WTC11 (cell line): ENCODE measurements around the gene L3MBTL1. TPM values are rescaled to one million over a fixed set of nuclear protein-coding genes. Genes with fewer than 3 reads are reported as not detected.

ENCODE experiments used
- ATAC-seq: fragments of 200-7000 bp; cut with Tn5 transposase; 2 replicates; pipeline ENCODE4 v1.10.0; 2021; ENCODE audit warnings: mild to moderate bottlenecking, moderate library complexity
- CTCF ChIA-PET: fragments of 300-600 bp; sonication (Branson Sonifier 250); formaldehyde crosslinking; loops from one replicate; lab custom pipeline; 2021; ENCODE audit warnings: antibody characterized with exemption; lab: Charles Lee
- POLR2A ChIA-PET: fragments of 350-600 bp; sonication (Branson Sonifier 250); formaldehyde crosslinking; loops from one replicate; lab custom pipeline; 2021; ENCODE audit warnings: antibody characterized with exemption; lab: Charles Lee
- DNase-seq: peaks from one replicate; pipeline ENCODE4 v3.0.0; 2021; ENCODE audit warnings: low spot score
- H3K27ac Mint-ChIP-seq: 2 replicates; pipeline ENCODE4 v1.8.0; 2021; ENCODE audit warnings: mixed read lengths
- H3K27me3 Mint-ChIP-seq: 2 replicates; pipeline ENCODE4 v1.8.0; 2021; ENCODE audit warnings: low read depth, mild to moderate bottlenecking, moderate library complexity, mixed read lengths
- H3K36me3 Mint-ChIP-seq: 2 replicates; pipeline ENCODE4 v1.8.0; 2021; ENCODE audit warnings: mixed read lengths
- H3K4me1 Mint-ChIP-seq: 2 replicates; pipeline ENCODE4 v1.8.0; 2022; ENCODE audit warnings: mixed read lengths
- H3K4me3 Mint-ChIP-seq: 2 replicates; pipeline ENCODE4 v1.8.0; 2021; ENCODE audit warnings: mild to moderate bottlenecking, moderate library complexity, mixed read lengths
- H3K9me3 Mint-ChIP-seq: 2 replicates; pipeline ENCODE4 v1.8.0; 2021; ENCODE audit warnings: mixed read lengths
- AFF4 ChIP-seq: sonication (generic); formaldehyde crosslinking; IDR thresholded peaks from 2 replicates; pipeline ENCODE4 v1.8.1; 2023; ENCODE audit warnings: mild to moderate bottlenecking, missing genetic modification reagents, borderline replicate concordance
- CDX4 ChIP-seq: fragments of 250-450 bp; sonication (Bioruptor Pico); IDR thresholded peaks from 2 replicates; pipeline ENCODE4 v1.9.0; 2021; ENCODE audit warnings: moderate library complexity, mild to moderate bottlenecking, inconsistent platforms, borderline replicate concordance
- E2F4 ChIP-seq: sonication (generic); formaldehyde crosslinking; IDR thresholded peaks from 2 replicates; pipeline ENCODE4 v1.8.1; 2022; ENCODE audit warnings: low read depth, mild to moderate bottlenecking, moderate library complexity, missing genetic modification reagents, borderline replicate concordance
- FOXJ3 ChIP-seq: sonication (generic); formaldehyde crosslinking; IDR thresholded peaks from 2 replicates; pipeline ENCODE4 v1.9.0; 2021; ENCODE audit warnings: missing genetic modification reagents, mild to moderate bottlenecking, borderline replicate concordance
- FOXP1 ChIP-seq: sonication (generic); formaldehyde crosslinking; IDR thresholded peaks from 2 replicates; pipeline ENCODE4 v1.8.0; 2022; ENCODE audit warnings: missing genetic modification reagents, mild to moderate bottlenecking, moderate library complexity, borderline replicate concordance
- GTF2I ChIP-seq: fragments of 250-450 bp; sonication (Bioruptor Pico); conservative IDR thresholded peaks from 2 replicates; pipeline ENCODE4 v1.4.0; 2021; ENCODE audit warnings: mild to moderate bottlenecking
- KAT7 ChIP-seq: sonication (generic); formaldehyde crosslinking; IDR thresholded peaks from 2 replicates; pipeline ENCODE4 v1.8.1; 2023; ENCODE audit warnings: missing genetic modification reagents, mild to moderate bottlenecking, borderline replicate concordance
- MXD4 ChIP-seq: fragments of 250-450 bp; sonication (Bioruptor Pico); IDR thresholded peaks from 2 replicates; pipeline ENCODE4 v1.8.0; 2021; ENCODE audit warnings: mild to moderate bottlenecking, moderate library complexity, borderline replicate concordance
- SMAD3 ChIP-seq: sonication (generic); formaldehyde crosslinking; IDR thresholded peaks from 2 replicates; pipeline ENCODE4 v1.8.0; 2022; ENCODE audit warnings: missing genetic modification reagents, mild to moderate bottlenecking, borderline replicate concordance
- SMAD4 ChIP-seq: sonication (generic); formaldehyde crosslinking; IDR thresholded peaks from 2 replicates; pipeline ENCODE4 v1.8.0; 2022; ENCODE audit warnings: mild to moderate bottlenecking, missing genetic modification reagents
- TEAD4 ChIP-seq: sonication (generic); formaldehyde crosslinking; IDR thresholded peaks from 2 replicates; pipeline ENCODE4 v1.8.0; 2022; ENCODE audit warnings: mild to moderate bottlenecking, missing genetic modification reagents
- ZBTB43 ChIP-seq: sonication (generic); formaldehyde crosslinking; IDR thresholded peaks from 2 replicates; pipeline ENCODE4 v1.8.1; 2023; ENCODE audit warnings: mild to moderate bottlenecking, missing genetic modification reagents
- ZNF138 ChIP-seq: sonication (generic); formaldehyde crosslinking; conservative IDR thresholded peaks from 2 replicates; pipeline ENCODE4 v1.8.1; 2022; ENCODE audit warnings: mild to moderate bottlenecking, moderate library complexity, missing genetic modification reagents
- ZNF232 ChIP-seq: sonication (generic); formaldehyde crosslinking; IDR thresholded peaks from 2 replicates; pipeline ENCODE4 v1.8.0; 2022; ENCODE audit warnings: mild to moderate bottlenecking, missing genetic modification reagents
- ZNF416 ChIP-seq: fragments of 250-450 bp; sonication (Bioruptor Pico); IDR thresholded peaks from 2 replicates; pipeline ENCODE4 v1.9.0; 2021; ENCODE audit warnings: mild to moderate bottlenecking, inconsistent platforms
- ZNF425 ChIP-seq: fragments of 250-450 bp; sonication (Bioruptor Pico); conservative IDR thresholded peaks from 2 replicates; pipeline ENCODE4 v1.9.0; 2021; ENCODE audit warnings: mild to moderate bottlenecking
- ZNF671 ChIP-seq: fragments of 250-450 bp; sonication (Bioruptor Pico); IDR thresholded peaks from 2 replicates; pipeline ENCODE4 v1.8.0; 2021; ENCODE audit warnings: mild to moderate bottlenecking
- ZSCAN18 ChIP-seq: fragments of 250-450 bp; sonication (Bioruptor Pico); IDR thresholded peaks from 2 replicates; pipeline ENCODE4 v2.1.2; 2022; ENCODE audit warnings: mild to moderate bottlenecking, moderate library complexity
- total RNA-seq: library from RNA; stranded (reverse); gene quantifications from 3 replicates; pipeline ENCODE4 v1.2.3, GENCODE V29; 2021

L3MBTL1 gene
- total RNA-seq, 1 experiment from 2014 or later, result 28.3 TPM

- no peaks in the 10 kb centered on the region for H3K36me3 Mint-ChIP-seq
- no peak for ATAC-seq
- H3K27me3 Mint-ChIP-seq, result peaks cover 45% of the 10 kb centered on the region
- H3K4me3 Mint-ChIP-seq, result no peak overlapping the region; the same call in 1 of the 2 replicates
- ChIA-PET POLR2A (no interaction called here), CTCF (interaction anchor here (3.1 kb wide), 1 partner anchor 57 kb away, joined by 19 read pairs; no protein-coding TSS in a partner anchor)
- TF ChIP-seq KAT7 (CRISPR knock-in tag) (no peak), ZBTB43 (CRISPR knock-in tag) (no peak), AFF4 (CRISPR knock-in tag) (no peak), ZNF232 (CRISPR knock-in tag) (no peak), MXD4 (CRISPR knock-in tag) (no peak), E2F4 (CRISPR knock-in tag) (no peak), ZSCAN18 (CRISPR knock-in tag) (no peak)
- no peak overlapping the region for H3K27ac Mint-ChIP-seq
- peaks cover 8% of the 10 kb centered on the region; the same call in 1 of the 2 replicates for H3K4me1 Mint-ChIP-seq
- no peaks in the 10 kb centered on the region for H3K9me3 Mint-ChIP-seq
- DNase-seq, result no peak
Measured at GRCh38 chr20:43506238-43506637, 1.3 kb upstream of the L3MBTL1 start.

GRCh38 chr20:43508106-43508505, 609 bp downstream of the L3MBTL1 start:
- ChIA-PET CTCF (interaction anchor here (0.6 to 3.1 kb wide), 9 partner anchors 9 to 184 kb away, joined by 3 to 19 read pairs (median 4); partner anchors contain the start of gene SRSF6), POLR2A (interaction anchor here (0.9 to 2.6 kb wide), 3 partner anchors 42 to 51 kb away, joined by 3 to 23 read pairs (median 4); partner anchors contain the start of gene SRSF6)
- peaks cover 38% of the 10 kb centered on the region for H3K27me3 Mint-ChIP-seq
- H3K4me1 Mint-ChIP-seq, result peaks cover 8% of the 10 kb centered on the region; the same call in 1 of the 2 replicates
- ATAC-seq, result peak; percentile 38
- H3K27ac Mint-ChIP-seq, result peak overlapping the region; percentile 86
- no peaks in the 10 kb centered on the region for H3K36me3 Mint-ChIP-seq
- H3K9me3 Mint-ChIP-seq, result no peaks in the 10 kb centered on the region
- H3K4me3 Mint-ChIP-seq, result peak overlapping the region; percentile 68
- peak; percentile 69 for DNase-seq
- TF ChIP-seq SMAD4 (CRISPR knock-in tag) (no peak), KAT7 (CRISPR knock-in tag) (no peak), CDX4 (CRISPR knock-in tag) (no peak), ZNF416 (CRISPR knock-in tag) (no peak), E2F4 (CRISPR knock-in tag) (no peak), TEAD4 (no peak), ZNF138 (CRISPR knock-in tag) (no peak), SMAD3 (CRISPR knock-in tag) (no peak), ZNF425 (CRISPR knock-in tag) (no peak), FOXJ3 (CRISPR knock-in tag) (no peak), ZSCAN18 (CRISPR knock-in tag) (no peak), FOXP1 (CRISPR knock-in tag) (no peak), GTF2I (CRISPR knock-in tag) (no peak), ZNF671 (no peak)
